ENCODE results near the gene DCD.

DNA sequence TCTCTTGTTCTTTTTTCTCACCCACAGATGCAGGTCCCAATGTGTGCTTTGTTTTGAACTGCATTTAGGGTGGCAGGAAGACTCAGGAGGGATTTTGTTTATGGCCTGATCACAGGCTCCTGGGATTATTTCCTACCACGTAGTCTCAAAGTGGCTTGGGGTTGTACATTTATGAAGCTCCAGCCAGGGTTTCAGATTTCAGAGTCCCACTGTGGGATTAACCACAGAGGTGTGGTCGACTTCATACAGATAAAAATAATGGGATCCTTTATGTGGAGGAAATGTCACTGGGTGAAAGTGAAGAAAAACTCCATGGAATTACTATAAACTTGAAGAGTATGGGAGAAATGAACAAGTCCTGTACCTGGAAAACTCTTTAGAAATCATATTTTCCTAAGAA is 45.5 kb downstream of the DCD start:
- TF ChIP-seq, protein P1, sequence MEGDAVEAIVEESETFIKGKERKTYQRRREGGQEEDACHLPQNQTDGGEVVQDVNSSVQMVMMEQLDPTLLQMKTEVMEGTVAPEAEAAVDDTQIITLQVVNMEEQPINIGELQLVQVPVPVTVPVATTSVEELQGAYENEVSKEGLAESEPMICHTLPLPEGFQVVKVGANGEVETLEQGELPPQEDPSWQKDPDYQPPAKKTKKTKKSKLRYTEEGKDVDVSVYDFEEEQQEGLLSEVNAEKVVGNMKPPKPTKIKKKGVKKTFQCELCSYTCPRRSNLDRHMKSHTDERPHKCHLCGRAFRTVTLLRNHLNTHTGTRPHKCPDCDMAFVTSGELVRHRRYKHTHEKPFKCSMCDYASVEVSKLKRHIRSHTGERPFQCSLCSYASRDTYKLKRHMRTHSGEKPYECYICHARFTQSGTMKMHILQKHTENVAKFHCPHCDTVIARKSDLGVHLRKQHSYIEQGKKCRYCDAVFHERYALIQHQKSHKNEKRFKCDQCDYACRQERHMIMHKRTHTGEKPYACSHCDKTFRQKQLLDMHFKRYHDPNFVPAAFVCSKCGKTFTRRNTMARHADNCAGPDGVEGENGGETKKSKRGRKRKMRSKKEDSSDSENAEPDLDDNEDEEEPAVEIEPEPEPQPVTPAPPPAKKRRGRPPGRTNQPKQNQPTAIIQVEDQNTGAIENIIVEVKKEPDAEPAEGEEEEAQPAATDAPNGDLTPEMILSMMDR (IDR thresholded peaks at IDR 0.05) = no peak
- no peak for TF ChIP-seq POLR2A (IDR thresholded peaks at IDR 0.05)
